ENCODE results near the gene FOXD1.

DNA sequence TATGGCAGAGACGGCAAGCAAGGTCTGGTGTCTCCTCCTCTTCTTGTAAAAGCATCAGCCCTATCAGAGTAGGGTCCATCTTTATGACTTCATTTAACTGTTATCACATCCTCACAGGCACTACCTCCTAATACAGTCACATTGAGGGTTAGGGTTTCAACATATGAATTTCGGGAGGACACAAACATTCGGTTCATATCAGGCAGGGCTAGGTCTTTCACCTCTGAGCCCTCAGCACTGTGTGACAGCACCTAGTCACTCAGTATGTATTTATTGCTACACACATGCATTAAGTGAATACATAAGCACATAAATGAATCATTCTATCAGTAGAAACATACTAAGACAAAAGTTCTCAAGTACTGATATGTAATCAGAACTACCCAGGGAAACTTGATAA lies 40.2 kb upstream of the FOXD1 start:
- TF ChIP-seq POLR2A (IDR thresholded peaks at IDR 0.05; ENCODE audit: extremely low read depth, insufficient read length) (no peak), MYC (IDR thresholded peaks at IDR 0.05; ENCODE audit: low read depth, low read length) (no peak)
- TF ChIP-seq, protein P1, sequence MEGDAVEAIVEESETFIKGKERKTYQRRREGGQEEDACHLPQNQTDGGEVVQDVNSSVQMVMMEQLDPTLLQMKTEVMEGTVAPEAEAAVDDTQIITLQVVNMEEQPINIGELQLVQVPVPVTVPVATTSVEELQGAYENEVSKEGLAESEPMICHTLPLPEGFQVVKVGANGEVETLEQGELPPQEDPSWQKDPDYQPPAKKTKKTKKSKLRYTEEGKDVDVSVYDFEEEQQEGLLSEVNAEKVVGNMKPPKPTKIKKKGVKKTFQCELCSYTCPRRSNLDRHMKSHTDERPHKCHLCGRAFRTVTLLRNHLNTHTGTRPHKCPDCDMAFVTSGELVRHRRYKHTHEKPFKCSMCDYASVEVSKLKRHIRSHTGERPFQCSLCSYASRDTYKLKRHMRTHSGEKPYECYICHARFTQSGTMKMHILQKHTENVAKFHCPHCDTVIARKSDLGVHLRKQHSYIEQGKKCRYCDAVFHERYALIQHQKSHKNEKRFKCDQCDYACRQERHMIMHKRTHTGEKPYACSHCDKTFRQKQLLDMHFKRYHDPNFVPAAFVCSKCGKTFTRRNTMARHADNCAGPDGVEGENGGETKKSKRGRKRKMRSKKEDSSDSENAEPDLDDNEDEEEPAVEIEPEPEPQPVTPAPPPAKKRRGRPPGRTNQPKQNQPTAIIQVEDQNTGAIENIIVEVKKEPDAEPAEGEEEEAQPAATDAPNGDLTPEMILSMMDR (IDR thresholded peaks at IDR 0.05; ENCODE audit: low read depth, low read length), result no peak

Data from NB4 (cell line).